Myocyte (in vitro differentiated cells): ENCODE data around the gene NME9. TPM values are rescaled to one million over a fixed set of nuclear protein-coding genes. Genes with fewer than 3 reads are reported as not detected.
A peak's percentile ranks its signal among the peaks of the same experiment; 100 is the strongest.

Experiments used
- DNase-seq: peaks from one replicate; pipeline ENCODE4 v3.0.0-alpha.2; 2012; ENCODE audit warnings: low read depth
- total RNA-seq: library from RNA; depleted of rRNA; stranded (reverse); fragments of >200 nt; gene quantifications from 2 replicates; pipeline ENCODE4 v1.2.3, GENCODE V29; 2014

Gene NME9
- total RNA-seq, 1 donor from 2014 or later: not detected

- DNase-seq: no peak
Measured at GRCh38 chr3:138334608-138335007, 5.0 kb upstream of the NME9 start.

- DNase-seq: peak; percentile 59
Measured at GRCh38 chr3:138332472-138333073, 2.9 kb upstream of the NME9 start.

GRCh38 chr3:138331143-138331894 lies 1.7 kb upstream of the NME9 start:
- DNase-seq: peak; percentile 92

GRCh38 chr3:138329984-138330293 lies 288 bp upstream of the NME9 start:
- DNase-seq: no peak

GRCh38 chr3:138328341-138328740 lies 1.3 kb downstream of the NME9 start:
- DNase-seq: no peak

GRCh38 chr3:138327831-138328230 lies 1.8 kb downstream of the NME9 start:
- no peak for DNase-seq

GRCh38 chr3:138326866-138327595 lies 2.6 kb downstream of the NME9 start:
- DNase-seq: no peak

GRCh38 chr3:138325990-138326389 lies 3.7 kb downstream of the NME9 start:
- DNase-seq: no peak

- no peak for DNase-seq
Measured at GRCh38 chr3:138323971-138324370, 5.7 kb downstream of the NME9 start.

GRCh38 chr3:138317687-138318086 lies 12.0 kb downstream of the NME9 start:
- peak; percentile 47 for DNase-seq

GRCh38 chr3:138314751-138315150 lies 14.9 kb downstream of the NME9 start:
- DNase-seq: no peak

- no peak for DNase-seq
Measured at GRCh38 chr3:138310494-138310893, 19.2 kb downstream of the NME9 start.

GRCh38 chr3:138308783-138309182 lies 20.9 kb downstream of the NME9 start:
- no peak for DNase-seq

GRCh38 chr3:138307899-138308298 lies 21.8 kb downstream of the NME9 start:
- DNase-seq: no peak

GRCh38 chr3:138303474-138303873 lies 26.2 kb downstream of the NME9 start:
- DNase-seq: no peak

GRCh38 chr3:138300647-138301046 lies 29.0 kb downstream of the NME9 start:
- DNase-seq: peak; percentile 34

- no peak for DNase-seq
Measured at GRCh38 chr3:138297876-138298275, 31.8 kb downstream of the NME9 start.

GRCh38 chr3:138297059-138297607 lies 32.5 kb downstream of the NME9 start:
- no peak for DNase-seq

GRCh38 chr3:138296639-138297038 lies 33.0 kb downstream of the NME9 start:
- no peak for DNase-seq

- peak; percentile 3 for DNase-seq
Measured at GRCh38 chr3:138289701-138290100, 40.0 kb downstream of the NME9 start.

- no peak for DNase-seq
Measured at GRCh38 chr3:138289260-138289659, 40.4 kb downstream of the NME9 start.

GRCh38 chr3:138284957-138285477 lies 44.6 kb downstream of the NME9 start:
- DNase-seq: no peak
